Smooth muscle cell (in vitro differentiated cells): ENCODE measurements around the gene SMYD2. TPM values are rescaled to one million over a fixed set of nuclear protein-coding genes. Genes with fewer than 3 reads are reported as not detected.

ENCODE experiments used
- DNase-seq: peaks from one replicate; lab custom pipeline; 2025; ENCODE audit not compliant: unreplicated experiment; lab: John Stamatoyannopoulos, UW
- H2AFZ ChIP-seq: fragments of 200-600 bp; sonication (generic); 2 replicates; pipeline ENCODE4 v1.6.0; 2016; ENCODE audit warnings: antibody characterized with exemption, low read depth, mild to moderate bottlenecking
- H3F3A ChIP-seq: fragments of 200-600 bp; sonication (generic); 2 replicates; pipeline ENCODE4 v1.6.0; 2017; ENCODE audit warnings: antibody characterized with exemption, low read depth
- H3K27ac ChIP-seq: fragments of 200-600 bp; sonication (generic); 2 replicates; pipeline ENCODE4 v1.5.1; 2016; ENCODE audit warnings: low read depth, mild to moderate bottlenecking
- H3K27me3 ChIP-seq: fragments of 200-600 bp; sonication (generic); 2 replicates; pipeline ENCODE4 v1.6.1; 2016; ENCODE audit warnings: low read depth, mild to moderate bottlenecking
- H3K36me3 ChIP-seq: fragments of 200-600 bp; sonication (generic); 2 replicates; pipeline ENCODE4 v1.5.1; 2016; ENCODE audit warnings: low read depth
- H3K4me1 ChIP-seq: fragments of 200-600 bp; sonication (generic); 2 replicates; pipeline ENCODE4 v1.5.1; 2016; ENCODE audit warnings: low read depth
- H3K4me2 ChIP-seq: fragments of 200-600 bp; sonication (generic); 2 replicates; pipeline ENCODE4 v1.6.0; 2016; ENCODE audit warnings: mild to moderate bottlenecking
- H3K4me3 ChIP-seq: fragments of 200-600 bp; sonication (generic); 2 replicates; pipeline ENCODE4 v1.5.1; 2016; ENCODE audit warnings: mild to moderate bottlenecking
- H3K79me2 ChIP-seq: fragments of 200-600 bp; sonication (generic); 2 replicates; pipeline ENCODE4 v1.6.0; 2016; ENCODE audit warnings: low read depth, mild to moderate bottlenecking
- H3K9ac ChIP-seq: fragments of 200-600 bp; sonication (generic); 2 replicates; pipeline ENCODE4 v1.6.0; 2016; ENCODE audit warnings: low read depth
- H3K9me3 ChIP-seq: fragments of 200-600 bp; sonication (generic); replicated peaks from 2 replicates; pipeline ENCODE4 v1.5.1; 2016; ENCODE audit warnings: low read depth
- H4K20me1 ChIP-seq: fragments of 200-600 bp; sonication (generic); 2 replicates; pipeline ENCODE4 v1.6.0; 2016; ENCODE audit warnings: low read depth
- WGBS: methylation state at CpG from one replicate; pipeline ENCODE4 v1.1.7; 2016; ENCODE audit warnings: low lambda C conversion rate; 5-methylcytosine and 5-hydroxymethylcytosine counted together
- polyA plus RNA-seq: library from polyadenylated mRNA; unstranded; fragments of >200 nt; fragmentation: Nextera tagmentation; extraction: Ambion mirVana; gene quantifications from 2 replicates; pipeline ENCODE4 v1.2.1, GENCODE V29; 2016
- total RNA-seq: library from RNA; depleted of rRNA; stranded (reverse); fragments of >200 nt; gene quantifications from 2 replicates; pipeline ENCODE4 v1.2.3, GENCODE V29; 2014
- TF ChIP-seq, protein P1 (sequence below): fragments of 200-600 bp; sonication (generic); IDR thresholded peaks from 2 replicates; pipeline ENCODE4 v1.5.1; 2017; ENCODE audit warnings: borderline replicate concordance, mild to moderate bottlenecking, antibody characterized with exemption; ENCODE audit not compliant: insufficient read depth, poor library complexity, severe bottlenecking

SMYD2 gene
- total and polyA plus RNA-seq, 2 experiments from 2014 or later, result 31.1 to 39.7 TPM

- 82% methylated on average over 25 of the region's 25 CpGs for WGBS
- Histone ChIP-seq H3K79me2 (no peaks in the 10 kb centered on the region), H3K4me2 (no peak overlapping the region)
Observed at GRCh38 chr1:214303141-214303930, 22.4 kb downstream of the SMYD2 start.

DNA sequence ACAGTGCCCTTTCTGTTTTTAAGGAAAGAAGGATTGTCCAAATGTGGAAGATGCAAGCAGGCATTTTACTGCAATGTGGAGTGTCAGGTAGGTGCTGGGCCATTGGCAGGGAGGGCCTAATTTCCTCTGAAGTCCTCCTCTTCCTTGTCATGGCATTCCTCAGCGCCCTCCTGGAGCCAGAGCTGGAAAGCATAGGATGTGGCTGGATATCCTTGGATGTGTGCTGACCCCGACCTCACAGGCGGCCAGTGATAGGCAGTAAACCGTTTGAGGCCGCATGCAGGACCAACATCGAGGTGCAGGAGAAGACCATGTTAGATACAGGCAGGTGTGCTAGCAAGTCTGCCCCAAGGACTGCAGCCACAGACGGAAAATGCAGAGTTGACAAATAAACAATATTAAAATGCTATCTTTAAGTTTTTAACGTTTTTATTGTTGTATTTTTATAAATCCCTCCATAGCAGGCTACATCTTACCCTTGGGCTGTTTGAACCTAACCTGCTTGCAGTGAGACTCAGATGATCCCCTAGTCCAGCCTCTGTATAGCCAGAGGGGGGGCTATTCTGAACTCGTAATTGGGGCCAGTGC is 24.3 kb downstream of the SMYD2 start:
- Histone ChIP-seq H3F3A (no peaks in the 10 kb centered on the region), H3K9ac (no peak overlapping the region), H3K4me1 (no peaks in the 10 kb centered on the region), H3K4me2 (no peak overlapping the region), H4K20me1 (peaks cover 16% of the 10 kb centered on the region), H3K36me3 (no peaks in the 10 kb centered on the region), H3K27me3 (no peaks in the 10 kb centered on the region), H3K9me3 (no peaks in the 10 kb centered on the region), H3K27ac (no peak overlapping the region), H2AFZ (no peak overlapping the region), H3K4me3 (no peak overlapping the region), H3K79me2 (no peaks in the 10 kb centered on the region)
- TF ChIP-seq, protein P1, sequence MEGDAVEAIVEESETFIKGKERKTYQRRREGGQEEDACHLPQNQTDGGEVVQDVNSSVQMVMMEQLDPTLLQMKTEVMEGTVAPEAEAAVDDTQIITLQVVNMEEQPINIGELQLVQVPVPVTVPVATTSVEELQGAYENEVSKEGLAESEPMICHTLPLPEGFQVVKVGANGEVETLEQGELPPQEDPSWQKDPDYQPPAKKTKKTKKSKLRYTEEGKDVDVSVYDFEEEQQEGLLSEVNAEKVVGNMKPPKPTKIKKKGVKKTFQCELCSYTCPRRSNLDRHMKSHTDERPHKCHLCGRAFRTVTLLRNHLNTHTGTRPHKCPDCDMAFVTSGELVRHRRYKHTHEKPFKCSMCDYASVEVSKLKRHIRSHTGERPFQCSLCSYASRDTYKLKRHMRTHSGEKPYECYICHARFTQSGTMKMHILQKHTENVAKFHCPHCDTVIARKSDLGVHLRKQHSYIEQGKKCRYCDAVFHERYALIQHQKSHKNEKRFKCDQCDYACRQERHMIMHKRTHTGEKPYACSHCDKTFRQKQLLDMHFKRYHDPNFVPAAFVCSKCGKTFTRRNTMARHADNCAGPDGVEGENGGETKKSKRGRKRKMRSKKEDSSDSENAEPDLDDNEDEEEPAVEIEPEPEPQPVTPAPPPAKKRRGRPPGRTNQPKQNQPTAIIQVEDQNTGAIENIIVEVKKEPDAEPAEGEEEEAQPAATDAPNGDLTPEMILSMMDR, result no peak
- DNase-seq, result no peak
- WGBS, result 96% methylated on average over 9 of the region's 9 CpGs

More at GRCh38 chr1:214303141-214303930, 22.4 kb downstream of the SMYD2 start:
- no peak overlapping the region for H2AFZ ChIP-seq
- H3K4me3 ChIP-seq, result no peak overlapping the region
- no peak overlapping the region for H3K9ac ChIP-seq
- no peaks in the 10 kb centered on the region for H3K27me3 ChIP-seq
- peaks cover 13% of the 10 kb centered on the region for H4K20me1 ChIP-seq
- no peaks in the 10 kb centered on the region for H3K4me1 ChIP-seq
- H3K27ac ChIP-seq, result no peak overlapping the region
- no peaks in the 10 kb centered on the region for H3K9me3 ChIP-seq
- no peaks in the 10 kb centered on the region for H3F3A ChIP-seq
- H3K36me3 ChIP-seq, result no peaks in the 10 kb centered on the region
- no peak for DNase-seq
- TF ChIP-seq, protein P1, result no peak

- DNase-seq, result no peak
- no peaks in the 10 kb centered on the region for H3F3A ChIP-seq
- no peak overlapping the region for H3K4me2 ChIP-seq
- peaks cover 16% of the 10 kb centered on the region for H4K20me1 ChIP-seq
- no peak overlapping the region for H3K27ac ChIP-seq
- no peaks in the 10 kb centered on the region for H3K9me3 ChIP-seq
- H3K4me3 ChIP-seq, result no peak overlapping the region
- TF ChIP-seq, protein P1, result no peak
- peaks cover 5% of the 10 kb centered on the region for H3K79me2 ChIP-seq
- peaks cover 5% of the 10 kb centered on the region for H3K4me1 ChIP-seq
- no peaks in the 10 kb centered on the region for H3K27me3 ChIP-seq
- WGBS, result 93% methylated on average over 6 of the region's 6 CpGs
- H3K36me3 ChIP-seq, result no peaks in the 10 kb centered on the region
- no peak overlapping the region for H3K9ac ChIP-seq
- H2AFZ ChIP-seq, result no peak overlapping the region
Observed at GRCh38 chr1:214306269-214306668, 25.3 kb downstream of the SMYD2 start.
